ENCODE results near the gene COPG2.

- TF ChIP-seq, protein P1, sequence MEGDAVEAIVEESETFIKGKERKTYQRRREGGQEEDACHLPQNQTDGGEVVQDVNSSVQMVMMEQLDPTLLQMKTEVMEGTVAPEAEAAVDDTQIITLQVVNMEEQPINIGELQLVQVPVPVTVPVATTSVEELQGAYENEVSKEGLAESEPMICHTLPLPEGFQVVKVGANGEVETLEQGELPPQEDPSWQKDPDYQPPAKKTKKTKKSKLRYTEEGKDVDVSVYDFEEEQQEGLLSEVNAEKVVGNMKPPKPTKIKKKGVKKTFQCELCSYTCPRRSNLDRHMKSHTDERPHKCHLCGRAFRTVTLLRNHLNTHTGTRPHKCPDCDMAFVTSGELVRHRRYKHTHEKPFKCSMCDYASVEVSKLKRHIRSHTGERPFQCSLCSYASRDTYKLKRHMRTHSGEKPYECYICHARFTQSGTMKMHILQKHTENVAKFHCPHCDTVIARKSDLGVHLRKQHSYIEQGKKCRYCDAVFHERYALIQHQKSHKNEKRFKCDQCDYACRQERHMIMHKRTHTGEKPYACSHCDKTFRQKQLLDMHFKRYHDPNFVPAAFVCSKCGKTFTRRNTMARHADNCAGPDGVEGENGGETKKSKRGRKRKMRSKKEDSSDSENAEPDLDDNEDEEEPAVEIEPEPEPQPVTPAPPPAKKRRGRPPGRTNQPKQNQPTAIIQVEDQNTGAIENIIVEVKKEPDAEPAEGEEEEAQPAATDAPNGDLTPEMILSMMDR (IDR thresholded peaks at IDR 0.05) = no peak
- TF ChIP-seq TCF7L2 (IDR thresholded peaks at IDR 0.05; ENCODE audit: low read depth, low read length) (no peak), POLR2AphosphoS5 (IDR thresholded peaks at IDR 0.05; ENCODE audit: low read depth, low read length) (no peak), SIN3A (IDR thresholded peaks at IDR 0.05; ENCODE audit: borderline replicate concordance, insufficient read depth, low read depth, low read length) (no peak)
- TF ChIP-seq, protein P2, sequence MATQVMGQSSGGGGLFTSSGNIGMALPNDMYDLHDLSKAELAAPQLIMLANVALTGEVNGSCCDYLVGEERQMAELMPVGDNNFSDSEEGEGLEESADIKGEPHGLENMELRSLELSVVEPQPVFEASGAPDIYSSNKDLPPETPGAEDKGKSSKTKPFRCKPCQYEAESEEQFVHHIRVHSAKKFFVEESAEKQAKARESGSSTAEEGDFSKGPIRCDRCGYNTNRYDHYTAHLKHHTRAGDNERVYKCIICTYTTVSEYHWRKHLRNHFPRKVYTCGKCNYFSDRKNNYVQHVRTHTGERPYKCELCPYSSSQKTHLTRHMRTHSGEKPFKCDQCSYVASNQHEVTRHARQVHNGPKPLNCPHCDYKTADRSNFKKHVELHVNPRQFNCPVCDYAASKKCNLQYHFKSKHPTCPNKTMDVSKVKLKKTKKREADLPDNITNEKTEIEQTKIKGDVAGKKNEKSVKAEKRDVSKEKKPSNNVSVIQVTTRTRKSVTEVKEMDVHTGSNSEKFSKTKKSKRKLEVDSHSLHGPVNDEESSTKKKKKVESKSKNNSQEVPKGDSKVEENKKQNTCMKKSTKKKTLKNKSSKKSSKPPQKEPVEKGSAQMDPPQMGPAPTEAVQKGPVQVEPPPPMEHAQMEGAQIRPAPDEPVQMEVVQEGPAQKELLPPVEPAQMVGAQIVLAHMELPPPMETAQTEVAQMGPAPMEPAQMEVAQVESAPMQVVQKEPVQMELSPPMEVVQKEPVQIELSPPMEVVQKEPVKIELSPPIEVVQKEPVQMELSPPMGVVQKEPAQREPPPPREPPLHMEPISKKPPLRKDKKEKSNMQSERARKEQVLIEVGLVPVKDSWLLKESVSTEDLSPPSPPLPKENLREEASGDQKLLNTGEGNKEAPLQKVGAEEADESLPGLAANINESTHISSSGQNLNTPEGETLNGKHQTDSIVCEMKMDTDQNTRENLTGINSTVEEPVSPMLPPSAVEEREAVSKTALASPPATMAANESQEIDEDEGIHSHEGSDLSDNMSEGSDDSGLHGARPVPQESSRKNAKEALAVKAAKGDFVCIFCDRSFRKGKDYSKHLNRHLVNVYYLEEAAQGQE (IDR thresholded peaks at IDR 0.05; ENCODE audit: insufficient read depth in 1 of 2, low read depth in 2 of 2, low read length in 1 of 2) = no peak
Measured at GRCh38 chr7:130513447-130513846, 155.1 kb downstream of the COPG2 start.

Data from Panc1 (cell line).